ENCODE measurements around the gene POLR2L.

DNA sequence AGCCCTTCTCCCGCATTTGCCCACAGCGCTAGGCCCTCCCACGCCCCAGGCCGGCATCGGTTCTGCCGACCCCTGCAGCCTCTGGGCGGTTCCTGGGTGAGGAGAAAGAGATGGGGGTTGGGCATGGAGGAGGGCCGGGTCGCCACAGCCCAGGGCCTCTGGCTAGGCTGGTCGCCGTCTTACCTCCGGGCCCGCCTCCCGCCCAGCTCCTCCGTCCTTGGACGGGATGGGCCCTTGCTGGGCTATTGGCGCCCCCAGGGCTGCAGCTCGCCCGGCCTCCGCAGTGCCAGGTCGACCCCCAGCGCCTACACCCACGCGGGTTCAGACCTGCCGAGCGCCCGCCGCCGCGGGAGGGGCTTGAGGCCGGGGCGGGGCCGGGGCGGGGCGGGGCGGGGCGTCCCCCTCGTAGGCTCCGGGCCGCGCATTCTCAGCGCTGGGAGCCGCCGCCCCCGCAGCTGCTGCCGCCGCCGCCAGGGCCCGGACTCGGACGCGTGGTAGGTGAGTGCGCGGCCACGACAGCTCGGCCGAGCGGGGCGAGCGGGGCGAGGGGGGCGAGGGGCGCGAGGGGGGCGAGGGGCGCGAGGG, 9.7 kb downstream of the POLR2L start, which contains the start of gene CD151:
- no peak for TF ChIP-seq POLR2AphosphoS5 (IDR thresholded peaks at IDR 0.05)
- TF ChIP-seq, protein P1, sequence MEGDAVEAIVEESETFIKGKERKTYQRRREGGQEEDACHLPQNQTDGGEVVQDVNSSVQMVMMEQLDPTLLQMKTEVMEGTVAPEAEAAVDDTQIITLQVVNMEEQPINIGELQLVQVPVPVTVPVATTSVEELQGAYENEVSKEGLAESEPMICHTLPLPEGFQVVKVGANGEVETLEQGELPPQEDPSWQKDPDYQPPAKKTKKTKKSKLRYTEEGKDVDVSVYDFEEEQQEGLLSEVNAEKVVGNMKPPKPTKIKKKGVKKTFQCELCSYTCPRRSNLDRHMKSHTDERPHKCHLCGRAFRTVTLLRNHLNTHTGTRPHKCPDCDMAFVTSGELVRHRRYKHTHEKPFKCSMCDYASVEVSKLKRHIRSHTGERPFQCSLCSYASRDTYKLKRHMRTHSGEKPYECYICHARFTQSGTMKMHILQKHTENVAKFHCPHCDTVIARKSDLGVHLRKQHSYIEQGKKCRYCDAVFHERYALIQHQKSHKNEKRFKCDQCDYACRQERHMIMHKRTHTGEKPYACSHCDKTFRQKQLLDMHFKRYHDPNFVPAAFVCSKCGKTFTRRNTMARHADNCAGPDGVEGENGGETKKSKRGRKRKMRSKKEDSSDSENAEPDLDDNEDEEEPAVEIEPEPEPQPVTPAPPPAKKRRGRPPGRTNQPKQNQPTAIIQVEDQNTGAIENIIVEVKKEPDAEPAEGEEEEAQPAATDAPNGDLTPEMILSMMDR (IDR thresholded peaks at IDR 0.05): peak in 1 of 4 experiments; percentile 16
- TF ChIP-seq POLR2A (IDR thresholded peaks at IDR 0.05): no peak
